ENCODE measurements around the gene BRSK2. TPM values are rescaled to one million over a fixed set of nuclear protein-coding genes. Genes with fewer than 3 reads are reported as not detected.
A peak's percentile ranks its signal among the peaks of the same experiment; 100 is the strongest.
"Not testable (repeated sequence)": the region's sequence is repeated elsewhere in the genome, so short reads cannot be mapped to it uniquely, and the experiment has no call there.

Gene BRSK2
- total and polyA plus RNA-seq, 7 donors: 0.19 to 0.78 (median 0.32) TPM

- Histone ChIP-seq H3K4me3 (no peak overlapping the region), H3K9me3 (no peaks in the 10 kb centered on the region), H3K27ac (no peak overlapping the region), H3K4me1 (no peaks in the 10 kb centered on the region), H3K27me3 (ENCODE audit: insufficient read depth in 3 of 3, low read length in 2 of 3) (peaks cover 0 to 16% (median 6%) of the 10 kb centered on the region in 3 donors), H3K36me3 (ENCODE audit: insufficient read depth in 1 of 2, low read depth in 1 of 2) (no peaks in the 10 kb centered on the region)
- intact Hi-C loops (cut with DNase I): no loop called here
- ATAC-seq (no peak), DNase-seq (peak in 1 of 2 donors; percentile 14)
- 63 to 73% (median 72%) methylated on average over 14 of the region's 14 CpGs for WGBS, 3 donors
- TF ChIP-seq, protein P1, sequence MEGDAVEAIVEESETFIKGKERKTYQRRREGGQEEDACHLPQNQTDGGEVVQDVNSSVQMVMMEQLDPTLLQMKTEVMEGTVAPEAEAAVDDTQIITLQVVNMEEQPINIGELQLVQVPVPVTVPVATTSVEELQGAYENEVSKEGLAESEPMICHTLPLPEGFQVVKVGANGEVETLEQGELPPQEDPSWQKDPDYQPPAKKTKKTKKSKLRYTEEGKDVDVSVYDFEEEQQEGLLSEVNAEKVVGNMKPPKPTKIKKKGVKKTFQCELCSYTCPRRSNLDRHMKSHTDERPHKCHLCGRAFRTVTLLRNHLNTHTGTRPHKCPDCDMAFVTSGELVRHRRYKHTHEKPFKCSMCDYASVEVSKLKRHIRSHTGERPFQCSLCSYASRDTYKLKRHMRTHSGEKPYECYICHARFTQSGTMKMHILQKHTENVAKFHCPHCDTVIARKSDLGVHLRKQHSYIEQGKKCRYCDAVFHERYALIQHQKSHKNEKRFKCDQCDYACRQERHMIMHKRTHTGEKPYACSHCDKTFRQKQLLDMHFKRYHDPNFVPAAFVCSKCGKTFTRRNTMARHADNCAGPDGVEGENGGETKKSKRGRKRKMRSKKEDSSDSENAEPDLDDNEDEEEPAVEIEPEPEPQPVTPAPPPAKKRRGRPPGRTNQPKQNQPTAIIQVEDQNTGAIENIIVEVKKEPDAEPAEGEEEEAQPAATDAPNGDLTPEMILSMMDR (IDR thresholded peaks at IDR 0.05): no peak
Measured at GRCh38 chr11:1356007-1356435, 33.7 kb upstream of the BRSK2 start.

DNA sequence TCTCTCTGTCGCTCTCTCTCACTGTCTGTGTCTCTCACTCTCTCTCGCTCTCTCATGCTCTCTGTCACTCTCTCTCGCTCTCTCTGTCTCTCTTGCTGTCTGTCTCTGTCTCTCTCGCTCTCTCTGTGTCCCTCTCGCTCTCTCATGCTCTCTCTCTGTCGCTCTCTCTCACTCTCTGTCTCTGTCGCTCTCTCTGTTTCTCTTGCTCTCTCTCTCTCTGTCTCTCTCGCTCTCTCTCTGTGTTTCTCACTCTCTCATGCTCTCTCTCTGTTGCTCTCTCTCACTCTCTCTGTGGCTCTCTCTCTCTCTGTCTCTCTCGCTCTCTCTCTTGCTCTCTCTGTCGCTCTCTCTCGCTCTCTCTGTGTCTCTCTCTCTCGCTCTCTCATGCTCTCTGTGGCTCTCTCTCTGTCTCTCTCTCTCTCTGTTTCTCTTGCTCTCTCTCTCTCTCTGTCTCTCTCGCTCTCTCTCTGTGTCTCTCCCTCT, 33.2 kb upstream of the BRSK2 start:
- 86 to 89% (median 88%) methylated on average over 13 of the region's 13 CpGs for WGBS, 3 donors
- Histone ChIP-seq H3K27me3 (ENCODE audit: insufficient read depth in 3 of 3, low read length in 2 of 3) (peaks cover 0 to 19% (median 6%) of the 10 kb centered on the region in 3 donors), H3K4me1 (no peaks in the 10 kb centered on the region), H3K27ac (no peak overlapping the region), H3K9me3 (no peaks in the 10 kb centered on the region), H3K4me3 (no peak overlapping the region), H3K36me3 (ENCODE audit: insufficient read depth in 1 of 2, low read depth in 1 of 2) (no peaks in the 10 kb centered on the region)
- intact Hi-C loops (cut with DNase I): no loop called here
- TF ChIP-seq, protein P1 (IDR thresholded peaks at IDR 0.05): no peak
- ATAC-seq (no peak), DNase-seq (no peak)

GRCh38 chr11:1358286-1358685, 31.4 kb upstream of the BRSK2 start:
- H3K4me1 ChIP-seq: no peaks in the 10 kb centered on the region
- ATAC-seq (peak in 1 of 4 donors; percentile 43), DNase-seq (peak in 1 of 2 donors; percentile 56)
- 41 to 55% (median 49%) methylated on average over 16 of the region's 16 CpGs for WGBS, 3 donors
- H3K27me3 ChIP-seq (ENCODE audit: insufficient read depth in 3 of 3, low read length in 2 of 3): peaks cover 0 to 21% (median 5%) of the 10 kb centered on the region in 3 donors
- TF ChIP-seq, protein P1 (IDR thresholded peaks at IDR 0.05): no peak
- H3K27ac ChIP-seq: no peak overlapping the region
- H3K4me3 ChIP-seq: no peak overlapping the region
- no peaks in the 10 kb centered on the region for H3K36me3 ChIP-seq (ENCODE audit: insufficient read depth in 1 of 2, low read depth in 1 of 2)
- intact Hi-C loops (cut with DNase I): no loop called here
- H3K9me3 ChIP-seq: no peaks in the 10 kb centered on the region

DNA sequence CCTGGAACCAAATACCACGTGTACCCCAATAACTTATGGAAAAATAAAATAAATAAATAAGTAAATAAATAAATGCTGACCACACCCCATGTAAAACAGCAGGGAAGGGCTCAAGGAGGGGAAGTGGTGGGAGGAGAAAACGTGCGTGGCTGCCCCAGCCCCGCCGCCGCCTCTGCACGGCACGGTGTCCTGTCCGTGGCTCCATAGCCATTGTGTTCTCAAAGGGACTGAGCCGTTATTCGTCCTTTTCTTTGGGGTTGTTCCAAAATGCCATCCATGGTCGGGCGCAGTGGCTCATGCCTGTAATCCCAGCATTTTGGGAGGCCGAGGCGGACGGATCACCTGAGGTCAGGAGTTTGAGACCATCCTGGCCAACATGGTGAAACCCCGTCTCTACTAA, 30.8 kb upstream of the BRSK2 start:
- H3K4me3 ChIP-seq; H3K4me1 ChIP-seq; H3K9me3 ChIP-seq; intact Hi-C loops (cut with DNase I); H3K27ac ChIP-seq; H3K36me3 ChIP-seq (ENCODE audit: insufficient read depth in 1 of 2, low read depth in 1 of 2); ATAC-seq: not testable (repeated sequence)
- WGBS, 3 donors: 87 to 91% (median 90%) methylated on average over 16 to 17 of the region's 17 CpGs
- peak in 1 of 2 donors; percentile 18 for DNase-seq
- peaks cover 0 to 16% (median 3%) of the 10 kb centered on the region in 3 donors for H3K27me3 ChIP-seq (ENCODE audit: insufficient read depth in 3 of 3, low read length in 2 of 3)

DNA sequence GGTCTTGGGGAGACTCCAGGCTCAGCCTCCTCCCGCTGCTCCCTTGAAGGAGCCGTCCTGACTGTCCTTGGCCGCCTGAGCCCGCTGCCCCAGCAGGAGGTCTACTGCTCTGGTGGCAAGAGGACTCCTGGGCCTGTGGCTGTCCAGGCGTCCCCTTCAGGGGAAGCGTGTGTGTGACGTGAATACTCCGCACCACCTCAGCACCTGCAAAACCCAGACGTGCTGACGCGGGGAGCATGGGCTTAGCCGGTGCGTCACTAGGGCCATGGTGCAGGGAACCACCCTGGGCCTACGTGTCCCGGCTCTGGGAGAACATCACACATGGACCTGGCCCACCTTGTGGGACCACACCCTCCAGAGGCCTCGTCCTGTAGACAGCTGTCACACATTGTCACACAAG, 30.2 kb upstream of the BRSK2 start:
- TF ChIP-seq, protein P1 (IDR thresholded peaks at IDR 0.05): no peak
- Histone ChIP-seq H3K4me1 (no peaks in the 10 kb centered on the region), H3K27me3 (ENCODE audit: insufficient read depth in 3 of 3, low read length in 2 of 3) (peaks cover 0 to 15% (median 3%) of the 10 kb centered on the region in 3 donors), H3K4me3 (no peak overlapping the region), H3K36me3 (ENCODE audit: insufficient read depth in 1 of 2, low read depth in 1 of 2) (no peaks in the 10 kb centered on the region), H3K9me3 (no peaks in the 10 kb centered on the region), H3K27ac (no peak overlapping the region)
- WGBS, 3 donors: 83 to 91% (median 88%) methylated on average over 16 of the region's 16 CpGs
- ATAC-seq (no peak), DNase-seq (peak in 1 of 2 donors; percentile 35)
- intact Hi-C loops (cut with DNase I): no loop called here
